GM18526 (cell line): ENCODE data around the gene RPL10.

Source experiments
- POLR2A ChIP-seq: IDR thresholded peaks from 3 replicates; pipeline ENCODE4 v1.6.1; 2011; ENCODE audit not compliant: insufficient read length; ENCODE audit errors: extremely low read depth

RPL10 gene

GRCh38 chrX:154369449-154370299 lies 28.5 kb upstream of the RPL10 start:
- peak; percentile 1 for TF ChIP-seq POLR2A

GRCh38 chrX:154370300-154371016 lies 27.7 kb upstream of the RPL10 start:
- TF ChIP-seq POLR2A, result no peak

DNA sequence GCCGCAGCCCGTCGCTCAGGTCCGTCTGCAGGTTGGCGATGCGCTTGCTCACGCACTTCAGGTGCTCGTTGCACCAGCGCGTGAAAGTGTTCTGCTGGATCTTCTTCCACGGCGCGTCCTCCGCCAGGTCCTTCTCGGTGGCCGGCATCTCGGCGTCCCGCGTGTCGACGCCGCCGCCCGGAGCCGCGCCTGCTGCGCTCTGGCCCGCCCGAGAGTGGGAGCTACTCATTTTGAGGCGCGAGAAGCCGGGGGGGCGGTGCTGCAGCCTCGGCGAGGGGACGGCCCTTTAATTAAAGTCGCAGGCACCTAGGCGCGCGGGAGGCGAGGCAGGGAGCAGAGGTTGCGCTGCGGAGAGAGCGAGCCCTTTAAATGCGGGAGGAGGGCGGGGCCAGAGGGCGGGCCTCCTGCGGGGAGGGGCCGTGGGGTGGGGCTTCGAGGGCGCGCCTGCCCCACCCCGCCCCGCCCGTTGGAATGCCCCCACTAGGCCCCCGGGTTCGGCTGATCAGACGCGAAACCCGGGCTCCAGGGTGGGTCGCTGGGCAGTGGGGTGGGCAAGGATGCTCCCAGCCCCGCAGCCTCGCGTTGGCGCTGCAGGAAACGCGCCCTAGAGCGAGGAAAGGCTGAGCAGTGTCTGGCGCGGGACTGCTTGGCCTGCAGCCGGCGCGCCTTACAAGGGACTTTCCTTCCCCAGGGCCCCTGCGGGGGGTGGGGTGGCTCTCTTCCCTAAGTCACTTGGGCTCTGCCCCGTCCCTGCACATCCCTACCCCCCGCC lies 27.0 kb upstream of the RPL10 start:
- TF ChIP-seq POLR2A, result peak; percentile 99

DNA sequence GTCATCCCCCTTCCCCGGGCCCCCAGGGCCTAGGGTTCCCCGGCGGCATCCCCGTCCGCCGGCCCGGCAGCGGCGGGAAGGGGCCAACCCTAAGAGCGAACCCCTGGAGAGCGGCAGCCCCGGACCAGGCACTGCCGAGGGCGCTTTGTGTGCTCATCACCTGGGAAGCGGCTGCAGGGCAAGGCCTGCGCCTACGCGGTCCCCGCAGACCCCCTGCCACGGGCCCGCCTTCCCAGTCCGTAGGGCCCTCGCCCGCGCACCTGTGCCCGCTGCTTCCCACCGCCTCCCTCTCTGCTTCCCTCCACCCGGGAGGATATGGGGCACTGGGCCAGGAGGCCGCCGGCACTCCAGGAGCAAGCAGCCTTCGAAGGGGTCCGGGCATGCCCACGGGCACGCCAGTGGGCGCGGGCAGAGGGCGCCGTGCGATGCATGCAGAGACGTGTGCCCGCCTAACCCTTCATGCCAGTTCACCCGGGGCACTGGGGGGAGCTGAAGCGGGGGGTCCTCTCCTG lies 26.3 kb upstream of the RPL10 start:
- TF ChIP-seq POLR2A, result no peak

GRCh38 chrX:154372612-154373022 lies 25.6 kb upstream of the RPL10 start:
- TF ChIP-seq POLR2A, result peak; percentile 25

DNA sequence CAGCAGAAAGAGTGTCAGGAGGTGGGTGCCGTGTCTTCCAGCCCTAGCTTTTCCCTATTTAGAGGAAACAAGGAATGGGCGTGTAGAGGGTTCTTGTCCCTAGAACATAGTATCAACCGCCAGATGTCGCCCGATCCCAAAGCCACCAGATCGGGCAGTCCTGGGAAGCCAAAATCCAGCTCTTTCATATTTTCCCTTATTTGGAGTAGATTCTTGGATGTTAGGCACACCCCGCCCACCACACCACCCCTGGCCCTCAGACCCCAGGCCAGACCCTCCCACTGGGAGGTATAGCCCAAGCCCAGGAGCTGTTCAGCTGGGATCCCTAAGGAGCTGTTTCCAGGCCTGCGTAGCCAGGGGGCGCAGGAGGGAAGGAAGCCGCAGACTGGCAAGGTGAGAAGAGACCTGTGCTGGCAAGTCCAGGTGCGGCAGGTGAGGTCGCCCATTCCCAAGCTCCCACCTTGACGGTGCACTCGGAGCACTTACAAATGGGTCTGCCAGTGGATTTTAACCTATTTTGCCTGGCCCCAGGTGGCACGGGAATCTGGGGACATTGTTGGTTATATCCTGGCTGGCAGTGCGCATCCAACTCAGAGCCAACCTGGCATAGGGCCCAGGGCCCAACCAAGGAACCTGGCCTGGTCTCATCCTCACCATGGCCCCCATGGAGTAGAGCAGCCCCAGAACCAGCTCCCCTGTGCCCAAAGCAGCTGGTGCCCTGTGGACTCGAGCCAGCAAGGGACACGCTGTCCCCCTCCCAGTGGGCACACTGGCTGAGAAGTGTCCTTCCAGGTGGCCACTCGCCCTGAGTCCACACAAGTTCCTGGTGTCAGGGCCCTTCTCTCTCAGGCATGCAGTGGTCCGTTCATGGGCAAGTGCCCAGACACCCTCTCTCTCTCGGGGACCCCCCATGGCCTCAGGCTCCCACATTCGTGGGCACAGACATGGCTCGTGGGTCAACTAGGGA lies 24.6 kb upstream of the RPL10 start:
- TF ChIP-seq POLR2A, result no peak

DNA sequence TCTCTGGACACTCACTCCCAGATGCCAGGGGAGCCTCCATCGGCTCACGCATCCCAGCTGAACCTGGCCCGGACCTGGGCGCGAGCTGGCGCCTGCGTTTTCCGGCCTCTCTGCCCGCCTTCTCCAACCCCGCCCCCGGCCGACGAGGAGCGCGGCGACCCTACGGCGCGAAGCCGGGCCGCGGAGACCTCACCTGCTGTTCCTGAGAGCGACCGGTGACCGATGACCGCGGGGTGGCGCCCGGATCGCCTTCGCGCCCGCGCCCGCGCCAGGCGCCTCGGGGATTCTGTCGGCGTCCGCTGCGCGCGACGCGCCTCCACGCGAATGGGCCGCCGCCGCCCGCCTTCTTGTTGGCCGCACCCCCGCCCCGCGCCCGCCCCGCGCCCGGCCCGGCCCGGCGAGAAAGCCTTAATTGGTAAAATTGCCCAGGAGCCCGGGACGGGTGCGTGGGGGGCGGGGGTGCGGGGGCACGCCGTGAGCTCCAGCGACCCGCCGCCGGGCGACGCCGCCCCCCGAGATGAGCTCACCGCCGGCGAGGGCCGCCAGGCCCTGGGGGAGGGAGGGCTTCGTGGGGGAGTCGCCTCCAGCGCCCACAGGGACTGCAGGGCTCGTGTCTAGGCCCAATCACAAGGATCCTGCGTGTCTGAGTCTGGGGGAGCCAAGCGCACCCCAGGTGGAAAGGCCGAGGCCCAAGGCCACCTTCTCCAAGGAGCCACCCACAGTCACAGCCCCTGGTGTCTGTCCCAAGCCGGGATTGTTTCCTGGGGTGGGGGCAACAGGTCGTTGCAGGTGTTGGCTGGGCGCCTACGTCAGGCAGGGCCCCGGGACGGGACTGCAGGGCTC lies 23.6 kb upstream of the RPL10 start, which contains the start of gene FLNA:
Gene FLNA, minus strand, starts transcription at position 322 of the 843 bp plus-strand sequence. CDS start 3,389 bp downstream, outside the sequence.
- no peak for TF ChIP-seq POLR2A

DNA sequence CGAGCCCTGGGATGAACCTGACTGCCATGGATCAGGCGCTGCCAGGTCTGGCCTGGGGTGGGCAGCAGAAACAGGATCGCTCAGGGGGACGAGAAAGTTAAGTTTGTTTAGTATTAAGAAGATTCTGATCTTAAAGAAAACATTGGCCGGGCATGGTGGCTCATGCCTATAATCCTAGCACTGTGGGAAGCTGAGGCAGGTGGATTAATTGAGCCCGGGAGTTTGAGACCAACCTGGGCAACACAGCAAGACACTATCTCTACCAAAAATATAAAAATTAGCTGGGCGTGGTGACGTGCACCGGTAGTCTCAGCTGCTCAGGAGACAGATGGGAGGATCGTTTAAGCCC lies 23.0 kb upstream of the RPL10 start:
- TF ChIP-seq POLR2A, result no peak

DNA sequence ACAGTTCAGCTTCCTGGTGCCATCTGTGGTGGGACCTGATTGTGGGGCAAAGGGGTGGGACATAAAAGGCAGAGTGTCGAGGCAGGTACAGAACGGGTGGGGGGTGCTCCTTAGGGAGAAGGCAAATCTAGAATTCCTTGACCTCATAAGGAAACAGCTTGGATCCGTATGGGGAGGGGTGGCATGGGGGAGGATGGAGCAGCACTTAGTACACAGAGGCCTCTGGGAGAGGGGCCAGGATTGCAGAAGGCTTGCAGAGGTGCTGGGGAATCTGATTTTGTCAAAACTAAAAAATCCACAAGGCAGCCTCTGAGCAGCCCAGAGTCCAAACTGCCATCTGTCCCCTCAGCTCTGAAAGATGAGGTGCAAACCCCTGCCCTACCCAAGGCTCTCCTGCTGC lies 21.4 kb upstream of the RPL10 start:
- TF ChIP-seq POLR2A, result no peak

DNA sequence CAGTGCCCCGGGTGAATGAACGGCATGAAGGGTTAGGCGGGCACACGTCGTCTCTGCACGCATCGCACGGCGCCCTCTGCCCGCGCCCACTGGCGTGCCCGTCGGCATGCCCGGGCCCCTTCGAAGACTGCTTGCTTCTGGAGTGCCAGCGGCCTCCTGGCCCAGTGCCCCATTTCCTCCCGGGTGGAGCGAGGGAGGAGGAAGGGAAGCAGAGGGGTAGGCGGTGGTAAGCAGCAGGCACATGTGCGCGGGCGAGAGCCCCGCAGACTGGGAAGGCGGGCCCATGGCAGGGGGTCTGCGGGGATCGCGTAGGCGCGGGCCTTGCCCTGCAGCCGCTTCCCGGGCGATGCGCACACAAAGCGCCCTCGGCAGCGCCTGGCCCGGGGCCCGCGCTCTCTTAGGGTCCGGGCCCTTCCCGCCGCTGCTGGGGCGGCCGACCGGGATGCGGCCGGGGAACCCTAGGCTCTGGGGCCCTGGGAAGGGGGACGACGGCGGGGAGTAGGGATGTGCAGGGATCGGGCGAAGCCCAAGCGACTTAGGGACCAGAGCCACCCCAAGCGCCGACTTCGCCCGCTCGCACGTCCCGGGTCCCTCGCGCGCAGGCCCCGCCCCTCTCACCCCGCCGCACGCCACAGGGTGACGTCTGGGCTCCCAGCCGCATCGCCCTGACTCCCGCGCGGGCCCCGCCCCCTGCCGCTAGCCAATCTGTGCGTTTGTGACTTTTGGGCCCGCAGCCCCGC lies 19.9 kb upstream of the RPL10 start:
- TF ChIP-seq POLR2A, result peak; percentile 68

- TF ChIP-seq POLR2A, result peak; percentile 52
Measured at GRCh38 chrX:154378799-154379568, 19.2 kb upstream of the RPL10 start, which contains the start of gene EMD. Gene EMD, plus strand, starts transcription at chrX:154379295. Its CDS starts 190 bp downstream, at chrX:154379485.

DNA sequence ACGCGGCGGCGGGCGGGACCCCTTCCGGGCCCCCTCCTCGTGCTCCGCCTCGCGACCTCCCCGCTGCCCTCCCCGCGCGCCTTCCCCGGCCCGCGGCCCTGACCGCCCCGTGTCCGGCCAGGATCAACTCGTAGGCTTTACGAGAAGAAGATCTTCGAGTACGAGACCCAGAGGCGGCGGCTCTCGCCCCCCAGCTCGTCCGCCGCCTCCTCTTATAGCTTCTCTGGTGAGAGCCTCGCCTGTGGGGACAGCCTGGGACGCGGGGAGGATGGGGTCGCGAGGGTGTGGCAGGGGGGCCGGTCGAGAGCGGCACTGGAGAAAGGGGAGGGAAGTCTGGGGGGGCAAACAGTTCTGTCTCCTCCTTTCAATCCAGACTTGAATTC lies 18.6 kb upstream of the RPL10 start:
- TF ChIP-seq POLR2A, result no peak

- TF ChIP-seq POLR2A, result no peak
Measured at GRCh38 chrX:154380153-154380552, 18.0 kb upstream of the RPL10 start.
